IMR-90 (cell line): ENCODE data around the gene VIPR2. TPM values are rescaled to one million over a fixed set of nuclear protein-coding genes. Genes with fewer than 3 reads are reported as not detected.

ENCODE experiments used
- ATAC-seq: fragments of 200-7000 bp; cut with Tn5 transposase; 2 replicates; pipeline ENCODE4 v1.9.1; 2020; ENCODE audit warnings: low read depth, mild to moderate bottlenecking, moderate library complexity
- BruUV-seq: library from RNA; stranded (reverse); fragments of 400-500 nt; replicated peaks from 2 replicates; lab custom pipeline; 2021; lab: Mats Ljungman, UMichigan
- CTCF ChIA-PET: fragments of 300-600 bp; formaldehyde crosslinking; extraction: SDS; loops from one replicate; lab custom pipeline; 2021; ENCODE audit warnings: antibody characterized with exemption; lab: Yijun Ruan, JAX
- POLR2A ChIA-PET: fragments of 300-600 bp; sonication (Branson Sonifier 250); formaldehyde crosslinking; loops from one replicate; lab custom pipeline; 2022; ENCODE audit warnings: antibody characterized with exemption; ENCODE audit not compliant: unreplicated experiment; lab: Charles Lee
- DNase-seq: peaks from one replicate; pipeline ENCODE4 v3.0.0; 2013
- H2AFZ ChIP-seq: replicated peaks from 2 replicates; pipeline ENCODE3; 2013; ENCODE audit warnings: low read length, mild to moderate bottlenecking; ENCODE audit not compliant: poor library complexity
- H2AK5ac ChIP-seq: 2 replicates; pipeline ENCODE4 v1.6.1; 2013; ENCODE audit warnings: low read depth, low read length, inconsistent platforms
- H2AK9ac ChIP-seq: replicated peaks from 2 replicates; pipeline ENCODE3; 2013; ENCODE audit warnings: mild to moderate bottlenecking, low read depth, low read length, moderate library complexity; ENCODE audit not compliant: poor library complexity
- H2BK120ac ChIP-seq: 2 replicates; pipeline ENCODE4 v1.6.1; 2013; ENCODE audit warnings: low read depth, low read length, inconsistent platforms
- H2BK15ac ChIP-seq: 3 replicates; pipeline ENCODE4 v1.6.1; 2013; ENCODE audit warnings: low read depth, low read length, inconsistent platforms
- H2BK20ac ChIP-seq: 2 replicates; pipeline ENCODE4 v1.6.1; 2013; ENCODE audit warnings: low read depth, mild to moderate bottlenecking, inconsistent platforms, low read length, moderate library complexity
- H2BK5ac ChIP-seq: 2 replicates; pipeline ENCODE4 v1.6.1; 2013; ENCODE audit warnings: mild to moderate bottlenecking, low read depth, low read length, inconsistent platforms; ENCODE audit not compliant: poor library complexity, severe bottlenecking
- H3K14ac ChIP-seq: replicated peaks from 2 replicates; pipeline ENCODE4 v1.6.1; 2013; ENCODE audit warnings: low read depth, low read length, inconsistent platforms
- H3K18ac ChIP-seq: 2 replicates; pipeline ENCODE4 v1.6.1; 2013; ENCODE audit warnings: low read depth, low read length, control low read depth
- H3K23ac ChIP-seq: 2 replicates; pipeline ENCODE4 v1.6.1; 2013; ENCODE audit warnings: low read depth, low read length, inconsistent platforms
- H3K27ac ChIP-seq: 2 replicates; pipeline ENCODE4 v1.5.1; 2013; ENCODE audit warnings: mild to moderate bottlenecking, control low read depth, low read length; ENCODE audit not compliant: insufficient read depth
- H3K27me3 ChIP-seq: 2 replicates; pipeline ENCODE4 v1.6.1; 2013; ENCODE audit warnings: low read length; ENCODE audit not compliant: control insufficient read depth, insufficient read depth
- H3K36me3 ChIP-seq: 2 replicates; pipeline ENCODE4 v1.6.1; 2013; ENCODE audit warnings: low read length, mixed read lengths; ENCODE audit not compliant: control insufficient read depth, insufficient read depth
- H3K4ac ChIP-seq: 2 replicates; pipeline ENCODE4 v1.6.1; 2013; ENCODE audit warnings: low read depth, low read length, inconsistent platforms
- H3K4me1 ChIP-seq: 2 replicates; pipeline ENCODE4 v1.6.1; 2013; ENCODE audit warnings: low read length, mixed read lengths; ENCODE audit not compliant: control insufficient read depth, insufficient read depth
- H3K4me2 ChIP-seq: 2 replicates; pipeline ENCODE4 v1.6.1; 2013; ENCODE audit warnings: low read depth, mild to moderate bottlenecking, control low read depth, low read length, moderate library complexity
- H3K4me3 ChIP-seq: 2 replicates; pipeline ENCODE4 v1.5.1; 2013; ENCODE audit warnings: low read depth, mild to moderate bottlenecking, control low read depth, low read length, moderate library complexity; ENCODE audit not compliant: insufficient read depth
- H3K56ac ChIP-seq: 2 replicates; pipeline ENCODE4 v1.6.1; 2013; ENCODE audit warnings: low read length, inconsistent platforms; ENCODE audit not compliant: insufficient read depth; ENCODE audit errors: extremely low read depth
- H3K79me1 ChIP-seq, 2 experiments: 2 replicates each; pipeline ENCODE4 v1.6.1; 2013; ENCODE audit warnings: low read length in 2 of 2, inconsistent platforms in 1 of 2, low read depth in 1 of 2
- H3K9ac ChIP-seq: 2 replicates; pipeline ENCODE4 v1.6.1; 2013; ENCODE audit warnings: low read depth, low read length, control low read depth
- H3K9me1 ChIP-seq: 2 replicates; pipeline ENCODE4 v1.6.1; 2013; ENCODE audit warnings: low read length, inconsistent platforms; ENCODE audit not compliant: insufficient read depth
- H3K9me3 ChIP-seq: 2 replicates; pipeline ENCODE4 v1.6.1; 2013; ENCODE audit warnings: low read length; ENCODE audit not compliant: control insufficient read depth, insufficient read depth
- H4K20me1 ChIP-seq: 2 replicates; pipeline ENCODE4 v1.6.1; 2013; ENCODE audit warnings: low read length, inconsistent platforms; ENCODE audit not compliant: insufficient read depth
- H4K5ac ChIP-seq: 2 replicates; pipeline ENCODE4 v1.6.1; 2013; ENCODE audit warnings: mild to moderate bottlenecking, low read depth, low read length, control low read depth
- H4K8ac ChIP-seq, 2 experiments: 2 replicates each; pipeline ENCODE4 v1.6.1; 2013; ENCODE audit warnings: low read depth in 2 of 2, low read length in 2 of 2, control low read depth in 1 of 2, inconsistent platforms in 1 of 2
- H4K91ac ChIP-seq: 2 replicates; pipeline ENCODE4 v1.6.1; 2013; ENCODE audit warnings: low read depth, low read length, inconsistent platforms; ENCODE audit not compliant: insufficient read depth
- BHLHE40 ChIP-seq: fragments of 150-350 bp; IDR thresholded peaks from 2 replicates; pipeline ENCODE4 v1.6.1; 2016; ENCODE audit warnings: mild to moderate bottlenecking, low read depth, low read length
- CEBPB ChIP-seq: IDR thresholded peaks from 2 replicates; pipeline ENCODE4 v1.6.1; 2012; ENCODE audit warnings: low read depth, low read length, improper control_type of control experiment
- CHD1 ChIP-seq: IDR thresholded peaks from 2 replicates; pipeline ENCODE4 v1.6.1; 2012; ENCODE audit warnings: low read depth, low read length, improper control_type of control experiment
- MAFK ChIP-seq: IDR thresholded peaks from 2 replicates; pipeline ENCODE4 v1.6.1; 2012; ENCODE audit warnings: low read depth, low read length, improper control_type of control experiment
- MAZ ChIP-seq: IDR thresholded peaks from 2 replicates; pipeline ENCODE4 v1.6.1; 2012; ENCODE audit warnings: low read depth, mild to moderate bottlenecking, low read length, improper control_type of control experiment, moderate library complexity, borderline replicate concordance
- MXI1 ChIP-seq: IDR thresholded peaks from 2 replicates; pipeline ENCODE4 v1.6.1; 2012; ENCODE audit warnings: low read depth, mild to moderate bottlenecking, low read length, moderate library complexity, borderline replicate concordance
- NFE2L2 ChIP-seq: fragments of 150-350 bp; IDR thresholded peaks from 2 replicates; pipeline ENCODE4 v1.6.1; 2016; ENCODE audit warnings: low read depth, mild to moderate bottlenecking, low read length
- POLR2A ChIP-seq: IDR thresholded peaks from 2 replicates; pipeline ENCODE4 v1.6.1; 2012; ENCODE audit warnings: mild to moderate bottlenecking, low read depth, low read length
- RAD21 ChIP-seq: IDR thresholded peaks from 2 replicates; pipeline ENCODE4 v1.6.1; 2012; ENCODE audit warnings: low read length, improper control_type of control experiment
- RCOR1 ChIP-seq: IDR thresholded peaks from 2 replicates; pipeline ENCODE4 v1.6.1; 2012; ENCODE audit warnings: mild to moderate bottlenecking, low read length, improper control_type of control experiment; ENCODE audit not compliant: insufficient replicate concordance
- RFX5 ChIP-seq: IDR thresholded peaks from 2 replicates; pipeline ENCODE4 v1.8.0; 2012; ENCODE audit warnings: low read depth, mild to moderate bottlenecking, low read length, moderate library complexity
- SMC3 ChIP-seq: fragments of 150-350 bp; IDR thresholded peaks from 2 replicates; pipeline ENCODE4 v1.6.1; 2016; ENCODE audit warnings: low read depth, mild to moderate bottlenecking, antibody characterized with exemption, low read length, moderate library complexity
- WGBS, 2 experiments: methylation state at CpG; one replicate each; pipeline versions ENCODE4 v1.1.5 to v1.1.7; 2013; ENCODE audit warnings: missing lambda C conversion rate in 2 of 2; ENCODE audit not compliant: insufficient read length in 1 of 2; ENCODE audit errors: extremely low coverage in 2 of 2; 5-methylcytosine and 5-hydroxymethylcytosine counted together
- dilution Hi-C: fragments of 300-500 bp; cut with HindIII; formaldehyde crosslinking; loops from one replicate; pipeline ENCODE4 v1.14.3; 2018; ENCODE audit warnings: low sequenced_read_pairs; ENCODE audit not compliant: unreplicated experiment
- in situ Hi-C: fragments of 300-500 bp; cut with MboI; formaldehyde crosslinking; loops from 3 replicates; pipeline ENCODE4 v1.14.3; 2019; ENCODE audit warnings: low sequenced_read_pairs, inconsistent platforms, mixed read lengths
- intact Hi-C: fragments of 100-400 bp; cut with micrococcal nuclease; formaldehyde crosslinking; loops from 2 replicates; pipeline ENCODE4 v1.10.0; 2022
- polyA plus RNA-seq, 3 experiments: library from polyadenylated mRNA; depleted of rRNA; stranded (reverse); fragments of >200 nt; gene quantifications; 2 replicates each; pipeline ENCODE4 v1.2.3, GENCODE V29; 2012; ENCODE audit warnings: low replicate concordance in 1 of 3
- total RNA-seq: library from RNA; depleted of rRNA; stranded (reverse); fragments of >200 nt; gene quantifications from 2 replicates; pipeline ENCODE4 v1.2.3, GENCODE V29; 2012
- TF ChIP-seq, protein P1 (sequence below): conservative IDR thresholded peaks from 2 replicates; pipeline ENCODE4 v1.5.1; 2012; ENCODE audit warnings: mild to moderate bottlenecking, low read depth, low read length, improper control_type of control experiment
- TF ChIP-seq, protein P2 (sequence below): fragments of 150-350 bp; IDR thresholded peaks from 2 replicates; pipeline ENCODE4 v1.6.1; 2016; ENCODE audit warnings: low read depth, mild to moderate bottlenecking, low read length, moderate library complexity, borderline replicate concordance
- TF ChIP-seq, protein P3 (sequence below): fragments of 150-350 bp; IDR thresholded peaks from 2 replicates; pipeline ENCODE4 v1.6.1; 2017; ENCODE audit warnings: mild to moderate bottlenecking, antibody characterized with exemption, low read length, low read depth

The VIPR2 gene
- total and polyA plus RNA-seq, 2 of the 4 experiments (the other 2 are of a cell fraction): not detected

DNA sequence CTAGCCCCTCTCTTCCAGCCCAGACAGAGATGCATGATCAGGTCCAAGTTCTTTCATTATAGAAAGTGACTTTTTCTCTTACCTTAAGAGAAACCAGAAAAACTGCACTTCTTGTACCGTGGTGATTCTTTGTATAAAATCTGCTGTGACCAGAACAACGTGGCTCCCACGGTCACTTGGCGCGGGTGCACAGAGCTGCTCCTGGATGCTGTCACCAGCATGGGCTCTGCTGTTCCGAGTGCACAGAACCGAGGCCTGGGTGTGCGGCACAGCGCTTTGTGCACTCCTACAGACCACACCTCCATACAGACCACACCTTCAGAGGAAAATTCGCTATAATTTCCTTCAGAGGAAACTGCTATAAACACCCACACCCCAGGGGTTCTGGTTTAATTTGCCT lies 26.0 kb downstream of the VIPR2 start:
- ATAC-seq (no peak), DNase-seq (no peak)
- Histone ChIP-seq H2BK20ac (no peak overlapping the region), H3K4ac (no peak overlapping the region), H2AK9ac (no peak overlapping the region), H2AFZ (no peak overlapping the region), H2BK15ac (no peak overlapping the region), H2BK5ac (no peak overlapping the region), H2BK120ac (no peak overlapping the region), H3K36me3 (no peaks in the 10 kb centered on the region), H3K9ac (no peak overlapping the region), H3K79me1 (no peaks in the 10 kb centered on the region), H3K27ac (no peak overlapping the region), H3K18ac (no peak overlapping the region), H3K27me3 (no peaks in the 10 kb centered on the region), H3K14ac (no peak overlapping the region), H3K56ac (no peak overlapping the region), H3K9me1 (no peaks in the 10 kb centered on the region), H4K8ac (no peak overlapping the region), H3K9me3 (peaks cover 31% of the 10 kb centered on the region), H3K23ac (no peak overlapping the region), H4K91ac (no peak overlapping the region), H3K4me1 (no peaks in the 10 kb centered on the region), H2AK5ac (no peak overlapping the region), H4K20me1 (no peaks in the 10 kb centered on the region), H3K4me3 (no peak overlapping the region), H4K5ac (no peak overlapping the region), H3K4me2 (no peak overlapping the region)
- intact Hi-C loops: no loop called here
- ChIA-PET POLR2A (no interaction called here), CTCF (no interaction called here)
- BruUV-seq: no TSS peak
- dilution Hi-C loops: no loop called here
- TF ChIP-seq CEBPB: no peak
- TF ChIP-seq, protein P1, sequence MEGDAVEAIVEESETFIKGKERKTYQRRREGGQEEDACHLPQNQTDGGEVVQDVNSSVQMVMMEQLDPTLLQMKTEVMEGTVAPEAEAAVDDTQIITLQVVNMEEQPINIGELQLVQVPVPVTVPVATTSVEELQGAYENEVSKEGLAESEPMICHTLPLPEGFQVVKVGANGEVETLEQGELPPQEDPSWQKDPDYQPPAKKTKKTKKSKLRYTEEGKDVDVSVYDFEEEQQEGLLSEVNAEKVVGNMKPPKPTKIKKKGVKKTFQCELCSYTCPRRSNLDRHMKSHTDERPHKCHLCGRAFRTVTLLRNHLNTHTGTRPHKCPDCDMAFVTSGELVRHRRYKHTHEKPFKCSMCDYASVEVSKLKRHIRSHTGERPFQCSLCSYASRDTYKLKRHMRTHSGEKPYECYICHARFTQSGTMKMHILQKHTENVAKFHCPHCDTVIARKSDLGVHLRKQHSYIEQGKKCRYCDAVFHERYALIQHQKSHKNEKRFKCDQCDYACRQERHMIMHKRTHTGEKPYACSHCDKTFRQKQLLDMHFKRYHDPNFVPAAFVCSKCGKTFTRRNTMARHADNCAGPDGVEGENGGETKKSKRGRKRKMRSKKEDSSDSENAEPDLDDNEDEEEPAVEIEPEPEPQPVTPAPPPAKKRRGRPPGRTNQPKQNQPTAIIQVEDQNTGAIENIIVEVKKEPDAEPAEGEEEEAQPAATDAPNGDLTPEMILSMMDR: no peak
- TF ChIP-seq MAZ: no peak
- TF ChIP-seq RAD21: no peak
- TF ChIP-seq CHD1: no peak
- TF ChIP-seq SMC3: no peak
- TF ChIP-seq POLR2A: no peak
- TF ChIP-seq BHLHE40: no peak
- TF ChIP-seq MAFK: no peak
- TF ChIP-seq, protein P2, sequence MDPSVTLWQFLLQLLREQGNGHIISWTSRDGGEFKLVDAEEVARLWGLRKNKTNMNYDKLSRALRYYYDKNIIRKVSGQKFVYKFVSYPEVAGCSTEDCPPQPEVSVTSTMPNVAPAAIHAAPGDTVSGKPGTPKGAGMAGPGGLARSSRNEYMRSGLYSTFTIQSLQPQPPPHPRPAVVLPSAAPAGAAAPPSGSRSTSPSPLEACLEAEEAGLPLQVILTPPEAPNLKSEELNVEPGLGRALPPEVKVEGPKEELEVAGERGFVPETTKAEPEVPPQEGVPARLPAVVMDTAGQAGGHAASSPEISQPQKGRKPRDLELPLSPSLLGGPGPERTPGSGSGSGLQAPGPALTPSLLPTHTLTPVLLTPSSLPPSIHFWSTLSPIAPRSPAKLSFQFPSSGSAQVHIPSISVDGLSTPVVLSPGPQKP: no peak
- no peak for TF ChIP-seq RCOR1
- TF ChIP-seq, protein P3, sequence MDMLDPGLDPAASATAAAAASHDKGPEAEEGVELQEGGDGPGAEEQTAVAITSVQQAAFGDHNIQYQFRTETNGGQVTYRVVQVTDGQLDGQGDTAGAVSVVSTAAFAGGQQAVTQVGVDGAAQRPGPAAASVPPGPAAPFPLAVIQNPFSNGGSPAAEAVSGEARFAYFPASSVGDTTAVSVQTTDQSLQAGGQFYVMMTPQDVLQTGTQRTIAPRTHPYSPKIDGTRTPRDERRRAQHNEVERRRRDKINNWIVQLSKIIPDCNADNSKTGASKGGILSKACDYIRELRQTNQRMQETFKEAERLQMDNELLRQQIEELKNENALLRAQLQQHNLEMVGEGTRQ: no peak
- TF ChIP-seq NFE2L2: no peak
- no peak for TF ChIP-seq RFX5
- TF ChIP-seq MXI1: no peak
- no CpG with 5 or more reads among the region's 10 CpGs for WGBS, 2 experiments
- in situ Hi-C loops: no loop called here
